Measurements from ENCODE around the gene MERTK. TPM values are rescaled to one million over a fixed set of nuclear protein-coding genes. Genes with fewer than 3 reads are reported as not detected.
A peak's percentile ranks its signal among the peaks of the same experiment; 100 is the strongest.
"Not testable (repeated sequence)": the region's sequence is repeated elsewhere in the genome, so short reads cannot be mapped to it uniquely, and the experiment has no call there.

MERTK gene
- polyA plus RNA-seq (2013, experiment 1 of 2): 4.1 TPM
- polyA plus RNA-seq (2013, experiment 2 of 2): 5.3 TPM

DNA sequence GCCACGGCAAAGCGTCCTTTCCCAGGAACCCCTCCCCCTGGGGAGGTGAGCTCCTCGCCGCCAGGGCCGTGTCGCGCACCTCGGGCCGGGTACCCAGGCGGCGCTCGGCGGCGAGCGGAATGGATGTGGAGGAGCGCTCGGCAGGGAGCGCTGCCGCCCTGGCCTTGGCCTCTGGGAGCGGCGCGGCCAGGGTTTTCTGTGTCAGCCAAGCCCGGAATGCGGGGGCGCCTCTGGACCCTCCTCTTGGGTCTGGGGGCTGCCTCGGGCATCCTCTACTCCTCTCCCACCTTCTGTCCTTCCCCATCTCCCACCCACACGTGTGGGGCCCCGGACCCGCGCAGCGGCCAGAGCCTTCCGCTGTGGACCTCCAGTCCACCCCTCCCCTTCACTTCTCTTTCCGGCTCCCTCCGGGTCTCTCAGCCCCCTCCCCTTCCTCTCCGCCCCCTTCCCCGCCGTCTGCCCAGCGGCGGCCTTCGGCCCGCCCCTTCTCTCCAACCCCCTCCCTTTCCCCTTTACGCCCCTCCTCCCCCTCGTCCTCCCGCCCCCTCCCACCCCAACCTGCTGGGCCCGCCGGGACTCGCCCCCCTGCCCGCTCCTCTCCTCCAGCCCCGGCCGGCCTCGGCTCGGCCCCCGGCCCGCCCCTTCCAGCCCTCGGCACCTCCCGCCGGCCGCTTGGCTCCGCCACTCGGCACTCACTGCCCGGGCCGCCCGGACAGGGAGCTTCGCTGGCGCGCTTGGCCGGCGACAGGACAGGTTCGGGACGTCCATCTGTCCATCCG lies at the start of gene MERTK:
Gene MERTK (plus strand): TSS at position 684 of the 779 bp plus-strand sequence. CDS start 129 bp downstream, outside the sequence.
- Histone ChIP-seq H3K9ac (ENCODE audit: low read depth, low read length) (peak within 1 kb of the TSS; percentile 73), H3K27me3 (ENCODE audit: insufficient read depth, low read length) (peaks cover 35% of the 10 kb centered on the region), H3K27ac (ENCODE audit: low read depth, low read length) (peak within 1 kb of the TSS; percentile 56; the same call in 1 of the 2 replicates), H3K36me3 (ENCODE audit: insufficient read depth, low read length) (no peaks in the 10 kb centered on the region), H3K9me3 (ENCODE audit: insufficient read depth, low read depth, low read length) (no peaks in the 10 kb centered on the region), H3K4me1 (ENCODE audit: insufficient read depth, low read length) (peaks cover 8% of the 10 kb centered on the region), H3K4me3 (ENCODE audit: low read length) (peak within 1 kb of the TSS; percentile 90)
- under 1% methylated on average over 68 of the region's 71 CpGs for WGBS

GRCh38 chr2:111850646-111851045 lies 47.8 kb upstream of the MERTK start:
- peaks cover 51% of the 10 kb centered on the region for H3K36me3 ChIP-seq (ENCODE audit: insufficient read depth, low read length)
- not testable (repeated sequence) for H3K4me3 ChIP-seq (ENCODE audit: low read length); H3K9me3 ChIP-seq (ENCODE audit: insufficient read depth, low read depth, low read length); H3K27me3 ChIP-seq (ENCODE audit: insufficient read depth, low read length); H3K4me1 ChIP-seq (ENCODE audit: insufficient read depth, low read length); H3K27ac ChIP-seq (ENCODE audit: low read depth, low read length); H3K9ac ChIP-seq (ENCODE audit: low read depth, low read length)
- WGBS: no CpG with 5 or more reads among the region's 4 CpGs

DNA sequence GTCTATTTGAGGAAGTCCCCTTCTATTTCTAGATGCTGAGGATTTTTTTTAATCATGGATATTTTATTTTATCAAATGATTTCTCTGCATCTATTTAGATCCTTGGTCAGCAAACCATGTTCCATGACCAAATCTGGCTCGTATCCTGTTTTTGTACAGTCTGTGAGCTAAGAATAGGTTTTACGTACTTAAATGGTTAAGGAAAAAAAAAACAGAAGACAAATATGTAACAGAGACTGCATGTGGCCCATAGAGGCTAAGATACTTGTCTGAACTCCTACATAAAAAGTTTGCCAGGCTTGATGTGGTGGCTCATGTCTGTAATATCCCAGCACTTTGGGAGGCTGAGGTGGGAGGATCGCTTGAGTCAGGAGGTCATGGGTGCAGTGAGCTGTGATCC lies 45.9 kb upstream of the MERTK start:
- not testable (repeated sequence) for H3K4me1 ChIP-seq (ENCODE audit: insufficient read depth, low read length); H3K4me3 ChIP-seq (ENCODE audit: low read length); H3K9ac ChIP-seq (ENCODE audit: low read depth, low read length); H3K27me3 ChIP-seq (ENCODE audit: insufficient read depth, low read length); H3K27ac ChIP-seq (ENCODE audit: low read depth, low read length); H3K9me3 ChIP-seq (ENCODE audit: insufficient read depth, low read depth, low read length)
- peaks cover 50% of the 10 kb centered on the region for H3K36me3 ChIP-seq (ENCODE audit: insufficient read depth, low read length)
- WGBS: 100% methylated on average over 2 of the region's 3 CpGs

DNA sequence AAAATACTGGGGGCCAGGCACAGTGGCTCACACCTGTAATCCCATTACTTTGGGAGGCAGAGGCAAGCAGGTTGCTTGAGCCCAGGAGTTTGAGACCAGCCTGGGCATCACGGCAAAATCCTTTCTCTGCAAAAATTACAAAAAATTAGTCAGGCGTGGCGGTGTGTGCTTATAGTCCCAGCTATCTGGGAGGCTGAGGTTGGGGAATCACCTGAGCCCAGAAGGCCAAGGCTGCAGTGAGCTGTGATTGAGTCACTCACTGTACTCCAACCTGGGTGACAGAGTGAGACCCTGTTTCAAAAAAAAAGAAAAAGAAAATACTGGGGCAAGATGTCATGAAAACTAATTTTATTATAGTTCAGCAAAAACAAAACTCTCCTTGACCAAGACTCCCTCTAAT lies 38.4 kb upstream of the MERTK start:
- peaks cover 50% of the 10 kb centered on the region for H3K36me3 ChIP-seq (ENCODE audit: insufficient read depth, low read length)
- WGBS: 0% methylated on average over 1 of the region's 3 CpGs
- not testable (repeated sequence) for H3K27ac ChIP-seq (ENCODE audit: low read depth, low read length); H3K9ac ChIP-seq (ENCODE audit: low read depth, low read length); H3K4me3 ChIP-seq (ENCODE audit: low read length); H3K27me3 ChIP-seq (ENCODE audit: insufficient read depth, low read length); H3K4me1 ChIP-seq (ENCODE audit: insufficient read depth, low read length); H3K9me3 ChIP-seq (ENCODE audit: insufficient read depth, low read depth, low read length)

DNA sequence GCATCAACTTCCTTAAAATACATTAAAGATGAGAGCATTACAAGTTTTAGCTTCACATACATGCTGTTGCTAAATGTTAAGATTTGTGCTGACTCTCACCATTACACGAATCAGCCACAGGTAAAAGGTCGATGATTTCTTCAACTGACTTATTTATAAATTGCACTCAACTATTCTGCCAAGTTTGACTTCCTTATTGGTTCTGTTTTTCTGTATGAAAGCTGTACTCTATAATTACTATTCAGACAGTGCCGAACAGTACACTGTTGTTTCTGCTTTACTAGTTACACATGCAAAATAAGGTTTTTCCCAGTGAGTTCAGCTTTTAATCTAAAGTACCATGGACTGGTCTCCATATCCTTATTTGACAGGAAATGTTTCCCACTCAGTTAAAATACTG lies 33.3 kb upstream of the MERTK start:
- H3K27me3 ChIP-seq (ENCODE audit: insufficient read depth, low read length); H3K9ac ChIP-seq (ENCODE audit: low read depth, low read length); H3K4me3 ChIP-seq (ENCODE audit: low read length); H3K9me3 ChIP-seq (ENCODE audit: insufficient read depth, low read depth, low read length); H3K4me1 ChIP-seq (ENCODE audit: insufficient read depth, low read length); H3K27ac ChIP-seq (ENCODE audit: low read depth, low read length): not testable (repeated sequence)
- no CpG with 5 or more reads among the region's 3 CpGs for WGBS
- peaks cover 51% of the 10 kb centered on the region for H3K36me3 ChIP-seq (ENCODE audit: insufficient read depth, low read length)

DNA sequence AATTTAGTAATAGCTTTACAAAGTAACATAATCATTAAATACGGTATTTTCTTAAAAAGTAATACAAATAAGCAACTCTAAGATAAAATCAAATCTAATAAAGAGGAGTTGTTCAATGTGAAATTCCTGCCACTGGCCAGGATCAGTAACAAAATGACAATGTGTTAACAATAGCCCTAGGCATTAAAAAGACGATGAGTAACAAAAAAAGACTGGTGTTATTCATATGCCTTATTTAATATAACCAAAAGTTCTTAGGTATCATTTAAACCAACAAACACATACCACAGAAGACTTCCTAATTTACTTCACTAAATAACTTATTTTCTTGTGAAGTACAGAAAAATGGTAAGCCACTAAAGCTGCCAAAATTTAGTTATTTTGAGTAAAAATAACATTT lies 25.6 kb upstream of the MERTK start:
- H3K4me3 ChIP-seq (ENCODE audit: low read length); H3K27ac ChIP-seq (ENCODE audit: low read depth, low read length); H3K27me3 ChIP-seq (ENCODE audit: insufficient read depth, low read length); H3K9me3 ChIP-seq (ENCODE audit: insufficient read depth, low read depth, low read length); H3K9ac ChIP-seq (ENCODE audit: low read depth, low read length); H3K4me1 ChIP-seq (ENCODE audit: insufficient read depth, low read length): not testable (repeated sequence)
- H3K36me3 ChIP-seq (ENCODE audit: insufficient read depth, low read length): peaks cover 74% of the 10 kb centered on the region
- WGBS: no CpG with 5 or more reads among the region's 2 CpGs

GRCh38 chr2:111883661-111884591 lies 14.5 kb upstream of the MERTK start, which contains the start of gene ANAPC1:
Gene ANAPC1, minus strand, starts transcription at chr2:111884193. Its CDS starts 3,368 bp downstream, at chr2:111880825.
- H3K27ac ChIP-seq (ENCODE audit: low read depth, low read length): peak within 1 kb of the TSS; percentile 95
- under 1% methylated on average over 73 of the region's 73 CpGs for WGBS
- H3K4me1 ChIP-seq (ENCODE audit: insufficient read depth, low read length): no peaks in the 10 kb centered on the region
- H3K27me3 ChIP-seq (ENCODE audit: insufficient read depth, low read length): no peaks in the 10 kb centered on the region
- peaks cover 17% of the 10 kb centered on the region for H3K36me3 ChIP-seq (ENCODE audit: insufficient read depth, low read length)
- H3K9ac ChIP-seq (ENCODE audit: low read depth, low read length): peak within 1 kb of the TSS; percentile 96
- H3K9me3 ChIP-seq (ENCODE audit: insufficient read depth, low read depth, low read length): no peaks in the 10 kb centered on the region
- peak within 1 kb of the TSS; percentile 89 for H3K4me3 ChIP-seq (ENCODE audit: low read length)

DNA sequence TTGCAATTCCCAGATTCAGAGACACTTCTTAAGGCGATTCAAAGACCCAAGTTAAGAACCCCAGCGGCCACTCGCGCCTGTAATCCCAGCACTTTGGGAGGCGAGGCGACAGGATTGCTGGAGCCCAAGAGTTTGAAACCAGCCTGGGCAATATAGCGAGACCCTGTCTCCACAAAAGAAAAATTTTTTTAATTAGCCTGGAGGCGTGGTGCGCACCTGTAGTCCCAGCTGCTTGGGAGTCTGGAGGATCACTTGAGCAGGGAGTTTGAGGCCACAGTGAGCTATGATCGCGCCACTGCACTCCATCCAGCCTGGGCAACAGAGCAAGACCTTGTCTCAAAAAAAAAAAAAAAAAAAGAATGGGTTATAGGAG lies 13.8 kb upstream of the MERTK start:
- 34% methylated on average over 11 of the region's 11 CpGs for WGBS
- Histone ChIP-seq H3K4me3 (ENCODE audit: low read length) (peak overlapping the region; percentile 89), H3K4me1 (ENCODE audit: insufficient read depth, low read length) (no peaks in the 10 kb centered on the region), H3K9me3 (ENCODE audit: insufficient read depth, low read depth, low read length) (no peaks in the 10 kb centered on the region), H3K27me3 (ENCODE audit: insufficient read depth, low read length) (no peaks in the 10 kb centered on the region), H3K9ac (ENCODE audit: low read depth, low read length) (peak overlapping the region; percentile 96), H3K27ac (ENCODE audit: low read depth, low read length) (peak overlapping the region; percentile 95), H3K36me3 (ENCODE audit: insufficient read depth, low read length) (peaks cover 13% of the 10 kb centered on the region)

GRCh38 chr2:111896024-111896423 lies 2.4 kb upstream of the MERTK start:
- H3K27me3 ChIP-seq (ENCODE audit: insufficient read depth, low read length): peaks cover 35% of the 10 kb centered on the region
- H3K9me3 ChIP-seq (ENCODE audit: insufficient read depth, low read depth, low read length): no peaks in the 10 kb centered on the region
- no peak overlapping the region for H3K9ac ChIP-seq (ENCODE audit: low read depth, low read length)
- H3K4me3 ChIP-seq (ENCODE audit: low read length): no peak overlapping the region
- WGBS: 59% methylated on average over 3 of the region's 3 CpGs
- H3K4me1 ChIP-seq (ENCODE audit: insufficient read depth, low read length): peaks cover 7% of the 10 kb centered on the region
- H3K36me3 ChIP-seq (ENCODE audit: insufficient read depth, low read length): no peaks in the 10 kb centered on the region
- no peak overlapping the region for H3K27ac ChIP-seq (ENCODE audit: low read depth, low read length)

DNA sequence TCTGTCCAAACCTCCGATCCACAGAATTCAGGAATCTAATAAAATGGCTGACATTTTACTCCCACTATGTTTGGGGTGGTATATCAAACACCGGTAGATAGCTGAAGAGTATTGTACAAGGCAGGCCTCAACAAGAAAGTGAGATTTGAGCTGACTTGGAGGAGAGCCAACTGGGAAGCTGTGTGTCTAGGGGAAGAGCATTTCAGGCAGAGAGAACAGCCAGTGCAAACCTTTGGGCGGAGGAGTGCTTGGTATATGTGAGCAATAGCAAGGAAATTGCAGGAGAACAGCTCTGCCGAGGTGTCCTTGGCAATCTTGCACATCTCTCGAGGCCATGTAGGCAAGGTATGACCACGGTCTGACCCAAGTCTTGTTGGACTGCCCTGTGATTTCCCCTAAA lies 1.8 kb upstream of the MERTK start:
- Histone ChIP-seq H3K36me3 (ENCODE audit: insufficient read depth, low read length) (no peaks in the 10 kb centered on the region), H3K27me3 (ENCODE audit: insufficient read depth, low read length) (peaks cover 35% of the 10 kb centered on the region), H3K9me3 (ENCODE audit: insufficient read depth, low read depth, low read length) (no peaks in the 10 kb centered on the region), H3K27ac (ENCODE audit: low read depth, low read length) (no peak overlapping the region), H3K4me1 (ENCODE audit: insufficient read depth, low read length) (peaks cover 7% of the 10 kb centered on the region), H3K4me3 (ENCODE audit: low read length) (no peak overlapping the region), H3K9ac (ENCODE audit: low read depth, low read length) (no peak overlapping the region)
- 93% methylated on average over 6 of the region's 6 CpGs for WGBS

GRCh38 chr2:111897630-111897923 lies 830 bp upstream of the MERTK start:
- Histone ChIP-seq H3K9ac (ENCODE audit: low read depth, low read length) (no peak overlapping the region), H3K27me3 (ENCODE audit: insufficient read depth, low read length) (peaks cover 35% of the 10 kb centered on the region)
- WGBS: 10% methylated on average over 6 of the region's 7 CpGs

More at GRCh38 chr2:111897630-111897923, 830 bp upstream of the MERTK start:
- H3K27ac ChIP-seq (ENCODE audit: low read depth, low read length): peak overlapping the region; percentile 56; the same call in 1 of the 2 replicates
- peaks cover 7% of the 10 kb centered on the region for H3K4me1 ChIP-seq (ENCODE audit: insufficient read depth, low read length)
- no peaks in the 10 kb centered on the region for H3K9me3 ChIP-seq (ENCODE audit: insufficient read depth, low read depth, low read length)
- peak overlapping the region; percentile 87 for H3K4me3 ChIP-seq (ENCODE audit: low read length)
- no peaks in the 10 kb centered on the region for H3K36me3 ChIP-seq (ENCODE audit: insufficient read depth, low read length)
